OCI-LY7 (cell line): ENCODE measurements around the gene TCFL5. TPM values are rescaled to one million over a fixed set of nuclear protein-coding genes. Genes with fewer than 3 reads are reported as not detected.

Experiments used
- BruUV-seq: library from RNA; stranded (reverse); fragments of 400-500 nt; replicated peaks from 2 replicates; lab custom pipeline; 2021; lab: Mats Ljungman, UMichigan
- CTCF ChIA-PET: fragments of 300-600 bp; sonication (Branson Sonifier 250); formaldehyde crosslinking; loops from one replicate; lab custom pipeline; 2022; ENCODE audit warnings: antibody characterized with exemption; ENCODE audit not compliant: unreplicated experiment; lab: Charles Lee
- POLR2A ChIA-PET: fragments of 300-600 bp; sonication (Branson Sonifier 250); formaldehyde crosslinking; loops from one replicate; lab custom pipeline; 2022; ENCODE audit warnings: antibody characterized with exemption; lab: Charles Lee
- DNase-seq: peaks from one replicate; pipeline ENCODE4 v3.0.0-alpha.2; 2015; ENCODE audit warnings: low spot score
- H2AFZ ChIP-seq: fragments of 200-600 bp; sonication (generic), shearing (Covaris generic); 2 replicates; pipeline ENCODE4 v1.6.1; 2014; ENCODE audit warnings: mild to moderate bottlenecking, antibody characterized with exemption, low read length, moderate library complexity
- H3K27ac ChIP-seq: fragments of 200-600 bp; sonication (generic); 2 replicates; pipeline ENCODE4 v1.5.1; 2014; ENCODE audit warnings: mixed run types, low read depth, mild to moderate bottlenecking, moderate library complexity, low read length, inconsistent platforms; ENCODE audit not compliant: poor library complexity, severe bottlenecking
- H3K36me3 ChIP-seq: fragments of 200-600 bp; sonication (generic); 2 replicates; pipeline ENCODE4 v1.6.1; 2014; ENCODE audit warnings: mild to moderate bottlenecking, antibody characterized with exemption, low read length, moderate library complexity, mixed read lengths; ENCODE audit not compliant: insufficient read depth
- H3K4me1 ChIP-seq: fragments of 200-600 bp; sonication (generic); 2 replicates; pipeline ENCODE4 v1.5.1; 2014; ENCODE audit warnings: mild to moderate bottlenecking, low read length; ENCODE audit not compliant: insufficient read depth, poor library complexity, severe bottlenecking
- H3K4me2 ChIP-seq: fragments of 200-600 bp; sonication (generic); 2 replicates; pipeline ENCODE4 v1.6.1; 2014; ENCODE audit warnings: mild to moderate bottlenecking, low read length
- H3K4me3 ChIP-seq: fragments of 200-600 bp; sonication (generic); 2 replicates; pipeline ENCODE4 v1.5.1; 2014; ENCODE audit warnings: mild to moderate bottlenecking, low read depth, low read length; ENCODE audit not compliant: poor library complexity, severe bottlenecking
- H3K79me2 ChIP-seq: fragments of 200-600 bp; sonication (generic); 2 replicates; pipeline ENCODE4 v1.6.1; 2016; ENCODE audit warnings: low read depth, mild to moderate bottlenecking, low read length, moderate library complexity, mixed read lengths; ENCODE audit not compliant: insufficient read depth
- H3K9me2 ChIP-seq: fragments of 200-600 bp; sonication (generic); 2 replicates; pipeline ENCODE4 v1.6.1; 2016; ENCODE audit warnings: mild to moderate bottlenecking, low read length, mixed read lengths; ENCODE audit not compliant: insufficient read depth
- H3K9me3 ChIP-seq: fragments of 200-600 bp; sonication (generic); 2 replicates; pipeline ENCODE4 v1.6.1; 2014; ENCODE audit warnings: mild to moderate bottlenecking, mixed run types, low read length, mixed read lengths
- H4K20me1 ChIP-seq: fragments of 200-600 bp; sonication (generic); 2 replicates; pipeline ENCODE4 v1.6.1; 2014; ENCODE audit warnings: mild to moderate bottlenecking, antibody characterized with exemption, low read length, moderate library complexity, mixed read lengths; ENCODE audit not compliant: insufficient read depth
- CTCF ChIP-seq: fragments of 200-600 bp; sonication (generic); conservative IDR thresholded peaks from 2 replicates; pipeline ENCODE4 v1.5.1; 2014; ENCODE audit warnings: mild to moderate bottlenecking, antibody characterized with exemption, low read length, moderate library complexity, mixed read lengths
- EZH2phosphoT487 ChIP-seq: fragments of 200-600 bp; sonication (generic); IDR thresholded peaks from 2 replicates; pipeline ENCODE4 v1.6.1; 2018; ENCODE audit warnings: low read depth, borderline replicate concordance, mild to moderate bottlenecking, mixed run types, antibody characterized with exemption, low read length, moderate library complexity, mixed read lengths
- intact Hi-C: fragments of 100-400 bp; cut with micrococcal nuclease; formaldehyde crosslinking; loops from one replicate; pipeline ENCODE4 v1.10.0; 2022; ENCODE audit not compliant: unreplicated experiment
- total RNA-seq, 2 experiments: library from RNA; depleted of rRNA in 1 of 2; stranded (reverse); fragments of >200 nt in 1 of 2; shearing (Covaris generic) in 1 of 2; gene quantifications; 2 replicates each; pipeline ENCODE4 v1.2.3, GENCODE V29; 2014 to 2022

Gene TCFL5
- total RNA-seq, 2 experiments from 2014 or later, result 8.7 to 9.5 TPM

GRCh38 chr20:62872184-62872847 is 10.7 kb upstream of the TCFL5 start:
- H3K4me3 ChIP-seq, result no peak overlapping the region
- BruUV-seq, result no TSS peak
- no peak overlapping the region for H3K27ac ChIP-seq
- no peak overlapping the region for H3K4me2 ChIP-seq
- intact Hi-C loops, result no loop called here
- DNase-seq, result no peak
- H3K79me2 ChIP-seq, result no peaks in the 10 kb centered on the region
- no peak for TF ChIP-seq CTCF
- TF ChIP-seq EZH2phosphoT487, result no peak
- H2AFZ ChIP-seq, result no peak overlapping the region
- H3K9me2 ChIP-seq, result no peaks in the 10 kb centered on the region
- H3K9me3 ChIP-seq, result no peaks in the 10 kb centered on the region
- no peaks in the 10 kb centered on the region for H3K4me1 ChIP-seq
- ChIA-PET CTCF (interaction anchor here (0.8 kb wide), 1 partner anchor 15 kb away, joined by 3 read pairs; no protein-coding TSS in a partner anchor), POLR2A (no interaction called here)
- no peaks in the 10 kb centered on the region for H3K36me3 ChIP-seq
- no peaks in the 10 kb centered on the region for H4K20me1 ChIP-seq

GRCh38 chr20:62864207-62864606 is 2.6 kb upstream of the TCFL5 start:
- TF ChIP-seq EZH2phosphoT487, result no peak
- no peak for TF ChIP-seq CTCF
- no peaks in the 10 kb centered on the region for H3K9me3 ChIP-seq
- peaks cover 7% of the 10 kb centered on the region; the same call in 1 of the 2 replicates for H3K79me2 ChIP-seq
- no peaks in the 10 kb centered on the region for H4K20me1 ChIP-seq
- no TSS peak for BruUV-seq
- intact Hi-C loops, result no loop called here
- ChIA-PET CTCF (no interaction called here), POLR2A (interaction anchor here (0.7 kb wide), 1 partner anchor 49 kb away, joined by 3 read pairs; no protein-coding TSS in a partner anchor)
- no peak for DNase-seq
- H3K27ac ChIP-seq, result no peak overlapping the region
- no peak overlapping the region for H2AFZ ChIP-seq
- H3K4me1 ChIP-seq, result peaks cover 19% of the 10 kb centered on the region
- H3K36me3 ChIP-seq, result peaks cover 3% of the 10 kb centered on the region
- H3K4me2 ChIP-seq, result no peak overlapping the region
- H3K4me3 ChIP-seq, result no peak overlapping the region
- no peaks in the 10 kb centered on the region for H3K9me2 ChIP-seq
